GM12872 (cell line): ENCODE data around the gene GPRIN1.

Experiments
- CTCF ChIP-seq: IDR thresholded peaks from 3 replicates; pipeline ENCODE4 v1.5.1; 2011; ENCODE audit warnings: low read depth, mild to moderate bottlenecking, low read length, moderate library complexity; ENCODE audit not compliant: insufficient read depth

The GPRIN1 gene

GRCh38 chr5:176609724-176610434 lies at the start of gene GPRIN1:
GPRIN1 (minus strand) TSS chr5:176610156; CDS start chr5:176599834, 10,322 bp downstream.
- peak; percentile 32; the same call in 1 of the 3 replicates for TF ChIP-seq CTCF

GRCh38 chr5:176659512-176659839 lies 49.5 kb upstream of the GPRIN1 start:
- no peak for TF ChIP-seq CTCF

- TF ChIP-seq CTCF: no peak
Measured at GRCh38 chr5:176658817-176659511, 49.0 kb upstream of the GPRIN1 start.

- peak; percentile 100 for TF ChIP-seq CTCF
Measured at GRCh38 chr5:176658007-176658599, 48.1 kb upstream of the GPRIN1 start.

GRCh38 chr5:176656467-176656990 lies 46.6 kb upstream of the GPRIN1 start:
- TF ChIP-seq CTCF: no peak

GRCh38 chr5:176654856-176655255 lies 44.9 kb upstream of the GPRIN1 start:
- TF ChIP-seq CTCF: no peak
